ENCODE data around the gene CRTC1.

CRTC1 gene

DNA sequence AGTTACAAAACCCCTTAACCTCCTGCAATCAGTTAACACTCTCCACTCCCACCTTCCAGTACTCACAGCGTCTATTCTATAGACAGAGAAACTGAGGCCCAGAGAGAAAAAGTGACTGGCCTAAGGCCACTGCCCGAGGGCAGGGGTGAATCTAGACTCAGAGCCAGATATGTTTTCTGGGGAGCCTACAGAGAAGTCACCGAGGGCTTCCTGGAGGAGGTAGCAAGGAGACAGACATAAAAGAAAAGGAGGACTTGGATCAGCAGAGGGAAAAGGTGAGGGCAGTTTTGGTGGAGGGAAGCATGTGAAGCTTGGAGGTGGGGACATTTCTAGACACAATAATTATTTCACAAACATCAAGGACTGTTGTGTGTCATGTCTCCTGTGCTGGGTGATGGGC lies 109.2 kb downstream of the CRTC1 start:
- no peak overlapping the region for H3K4me2 ChIP-seq (ENCODE audit: insufficient read depth, low read length)
- no peak overlapping the region for H3K27ac ChIP-seq (ENCODE audit: low read length)
- no peaks in the 10 kb centered on the region for H3K27me3 ChIP-seq (ENCODE audit: insufficient read depth, low read length, poor library complexity)
- no peaks in the 10 kb centered on the region for H3K9me3 ChIP-seq (ENCODE audit: insufficient read depth, low read length, severe bottlenecking)
- H4K20me1 ChIP-seq (ENCODE audit: insufficient read depth, low read length), result no peaks in the 10 kb centered on the region
- no peaks in the 10 kb centered on the region for H3K36me3 ChIP-seq (ENCODE audit: insufficient read depth, low read length)
- no peaks in the 10 kb centered on the region for H3K4me1 ChIP-seq (ENCODE audit: insufficient read depth, low read length)
- DNase-seq, result no peak
- H2AFZ ChIP-seq (ENCODE audit: low read depth, low read length), result no peak overlapping the region
- H3K4me3 ChIP-seq (ENCODE audit: low read depth in 1 of 2, low read length in 2 of 2), result no peak overlapping the region
- no peak overlapping the region for H3K9ac ChIP-seq (ENCODE audit: low read depth, low read length)
- TF ChIP-seq CTCF (IDR thresholded peaks at IDR 0.05; ENCODE audit: borderline replicate concordance, extremely low read depth, low read length, poor library complexity, severe bottlenecking) (no peak), EZH2 (IDR thresholded peaks at IDR 0.05; ENCODE audit: borderline replicate concordance, low read depth, low read length, severe bottlenecking) (no peak)
- no peaks in the 10 kb centered on the region for H3K79me2 ChIP-seq (ENCODE audit: insufficient read depth, low read length)
- ATAC-seq (ENCODE audit: insufficient read depth, low read depth), result no peak

DNA sequence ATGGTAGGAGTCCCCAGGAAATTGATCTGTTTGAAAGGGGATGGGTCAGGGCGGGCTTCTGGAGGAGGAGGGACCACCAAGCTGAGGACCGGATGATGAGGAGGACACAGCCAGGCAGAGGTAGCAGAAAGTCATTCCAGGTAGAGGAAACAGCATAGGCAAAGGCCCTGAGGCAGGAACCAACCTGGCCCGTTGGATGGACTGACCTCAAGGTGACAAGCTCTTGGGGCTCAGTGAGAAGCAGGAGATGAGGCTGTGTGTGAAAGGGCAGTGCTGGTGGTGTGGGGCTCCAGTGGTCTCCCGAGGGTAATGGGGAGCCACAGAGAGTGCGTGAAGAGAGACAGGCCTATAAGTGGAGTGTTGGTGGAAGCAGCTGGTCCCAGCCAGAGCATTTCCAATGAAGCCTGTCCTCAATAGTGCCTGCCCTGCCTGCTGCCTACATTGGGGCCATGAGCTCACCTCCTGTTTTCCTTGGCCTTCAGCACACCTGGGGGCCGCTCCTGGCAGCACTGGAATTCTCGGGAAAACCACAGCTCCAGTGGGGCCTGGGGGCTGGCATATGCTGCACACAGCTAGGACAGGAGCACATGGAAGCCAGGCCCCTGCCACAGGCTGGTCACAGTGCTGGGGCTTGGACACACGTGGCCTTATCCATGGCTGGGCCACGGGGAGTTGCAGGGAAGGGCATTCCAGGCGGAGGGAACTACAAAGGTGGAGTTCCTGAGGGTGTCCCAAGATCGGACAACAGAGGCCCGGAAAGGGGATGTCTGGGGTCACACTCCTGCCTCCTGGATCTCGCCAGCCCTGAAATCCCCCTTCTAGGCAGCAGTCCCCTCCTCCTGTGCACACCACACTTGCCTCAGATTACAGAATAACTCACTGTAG lies 109.9 kb downstream of the CRTC1 start:
- Histone ChIP-seq H3K27ac (ENCODE audit: low read length) (no peak overlapping the region), H4K20me1 (ENCODE audit: insufficient read depth, low read length) (no peaks in the 10 kb centered on the region), H3K9me3 (ENCODE audit: insufficient read depth, low read length, severe bottlenecking) (no peaks in the 10 kb centered on the region), H3K4me3 (ENCODE audit: low read depth in 1 of 2, low read length in 2 of 2) (no peak overlapping the region), H3K4me1 (ENCODE audit: insufficient read depth, low read length) (no peaks in the 10 kb centered on the region), H3K27me3 (ENCODE audit: insufficient read depth, low read length, poor library complexity) (no peaks in the 10 kb centered on the region), H3K4me2 (ENCODE audit: insufficient read depth, low read length) (no peak overlapping the region), H3K36me3 (ENCODE audit: insufficient read depth, low read length) (no peaks in the 10 kb centered on the region), H3K79me2 (ENCODE audit: insufficient read depth, low read length) (no peaks in the 10 kb centered on the region), H2AFZ (ENCODE audit: low read depth, low read length) (no peak overlapping the region), H3K9ac (ENCODE audit: low read depth, low read length) (no peak overlapping the region)
- TF ChIP-seq EZH2 (IDR thresholded peaks at IDR 0.05; ENCODE audit: borderline replicate concordance, low read depth, low read length, severe bottlenecking), result no peak
- no peak for TF ChIP-seq CTCF (IDR thresholded peaks at IDR 0.05; ENCODE audit: borderline replicate concordance, extremely low read depth, low read length, poor library complexity, severe bottlenecking)
- DNase-seq (no peak), ATAC-seq (ENCODE audit: insufficient read depth, low read depth) (no peak)

DNA sequence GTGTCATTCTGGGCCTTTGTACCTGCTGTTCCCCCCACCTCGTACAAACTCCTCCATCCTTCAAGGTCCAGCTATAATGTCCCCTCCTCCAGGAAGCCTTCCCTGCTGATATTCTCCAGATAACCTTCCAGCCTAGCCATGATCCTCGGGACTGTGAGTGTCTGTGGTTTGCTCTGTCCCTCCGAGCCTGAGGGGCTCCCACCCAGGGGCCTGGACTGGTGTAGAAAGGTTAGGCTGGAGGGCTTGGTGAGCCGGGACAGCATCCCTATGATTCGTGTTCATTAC lies 110.5 kb downstream of the CRTC1 start:
- Histone ChIP-seq H3K79me2 (ENCODE audit: insufficient read depth, low read length) (no peaks in the 10 kb centered on the region), H3K9ac (ENCODE audit: low read depth, low read length) (no peak overlapping the region), H3K4me3 (ENCODE audit: low read depth in 1 of 2, low read length in 2 of 2) (no peak overlapping the region), H3K36me3 (ENCODE audit: insufficient read depth, low read length) (no peaks in the 10 kb centered on the region), H3K9me3 (ENCODE audit: insufficient read depth, low read length, severe bottlenecking) (no peaks in the 10 kb centered on the region), H2AFZ (ENCODE audit: low read depth, low read length) (no peak overlapping the region), H3K4me1 (ENCODE audit: insufficient read depth, low read length) (no peaks in the 10 kb centered on the region), H3K27me3 (ENCODE audit: insufficient read depth, low read length, poor library complexity) (no peaks in the 10 kb centered on the region), H4K20me1 (ENCODE audit: insufficient read depth, low read length) (no peaks in the 10 kb centered on the region), H3K27ac (ENCODE audit: low read length) (no peak overlapping the region), H3K4me2 (ENCODE audit: insufficient read depth, low read length) (no peak overlapping the region)
- DNase-seq, result no peak
- no peak for TF ChIP-seq CTCF (IDR thresholded peaks at IDR 0.05; ENCODE audit: borderline replicate concordance, extremely low read depth, low read length, poor library complexity, severe bottlenecking)
- no peak for TF ChIP-seq EZH2 (IDR thresholded peaks at IDR 0.05; ENCODE audit: borderline replicate concordance, low read depth, low read length, severe bottlenecking)
- ATAC-seq (ENCODE audit: insufficient read depth, low read depth), result no peak
